SK-MEL-5 (cell line): ENCODE results near the gene DCAF5. TPM values are rescaled to one million over a fixed set of nuclear protein-coding genes. Genes with fewer than 3 reads are reported as not detected.
A peak's percentile ranks its signal among the peaks of the same experiment; 100 is the strongest.

Experiments used
- DNase-seq: peaks from one replicate; pipeline ENCODE4 v3.0.0-alpha.2; 2016; ENCODE audit warnings: low read depth, low spot score
- in situ Hi-C: cut with HindIII; loops from 2 replicates; pipeline ENCODE4 v1.10.0; 2016; ENCODE audit warnings: low sequenced_read_pairs, high pct_unique_total_duplicates, low pct_unique_long_range_greater_than_20kb
- total RNA-seq: library from RNA; depleted of rRNA; stranded (reverse); fragments of >200 nt; shearing (Covaris generic); gene quantifications from 2 replicates; pipeline ENCODE4 v1.2.3, GENCODE V29; 2014

Gene DCAF5
- total RNA-seq, 1 experiment from 2014 or later, result 13.6 TPM

- in situ Hi-C loops, result no loop called here
- DNase-seq, result no peak
These were observed 37.3 kb downstream of the DCAF5 start for GRCh38 chr14:69115407-69116185.

GRCh38 chr14:69114763-69115162 is 38.2 kb downstream of the DCAF5 start:
- no peak for DNase-seq
- in situ Hi-C loops, result no loop called here

GRCh38 chr14:69108358-69108757 is 44.6 kb downstream of the DCAF5 start:
- in situ Hi-C loops, result no loop called here
- no peak for DNase-seq

GRCh38 chr14:69107407-69108003 is 45.4 kb downstream of the DCAF5 start:
- in situ Hi-C loops, result no loop called here
- peak; percentile 72 for DNase-seq

GRCh38 chr14:69106451-69106850 is 46.5 kb downstream of the DCAF5 start:
- no peak for DNase-seq
- in situ Hi-C loops, result no loop called here

DNA sequence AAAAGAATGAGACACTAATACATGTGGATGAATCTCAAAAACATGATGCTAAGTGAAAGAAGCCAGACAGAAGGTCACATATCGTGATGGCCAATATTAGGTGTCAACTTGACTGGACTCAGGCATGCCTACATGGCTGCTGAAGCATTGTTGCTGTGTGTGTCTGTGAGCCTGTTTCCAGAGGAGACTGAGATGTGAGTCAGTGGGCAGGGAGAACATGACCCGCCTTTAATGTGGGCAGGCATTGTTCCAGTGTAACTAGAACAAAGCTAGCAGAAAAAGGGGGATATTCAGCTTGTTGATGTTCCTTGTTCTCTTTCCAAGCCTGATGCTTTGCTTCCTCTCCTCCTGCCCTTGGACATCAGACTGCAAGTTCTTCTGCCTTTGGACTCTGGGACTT is 47.6 kb downstream of the DCAF5 start:
- no peak for DNase-seq
- in situ Hi-C loops, result no loop called here

DNA sequence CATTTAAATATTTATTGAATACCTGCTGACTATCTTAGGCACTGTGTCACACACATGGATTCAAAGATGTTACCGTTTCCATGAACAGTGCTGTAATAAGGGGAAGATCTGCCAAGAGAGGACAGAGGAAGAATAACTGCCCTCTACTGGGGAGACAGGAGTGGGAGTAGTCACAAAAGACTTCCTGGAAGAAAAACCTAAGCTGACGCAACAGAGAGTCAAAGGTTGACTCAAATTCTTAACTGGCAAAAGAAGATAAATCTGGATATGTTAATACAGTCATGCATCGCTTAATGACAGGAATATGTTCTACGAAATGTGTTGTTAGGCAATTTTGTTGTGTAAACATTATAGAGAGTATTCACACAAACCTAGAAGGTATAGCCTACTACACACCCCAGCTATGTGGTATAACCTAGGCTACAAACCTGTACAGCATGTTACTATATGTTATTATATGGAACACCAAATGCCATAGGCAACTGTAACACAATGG is 51.5 kb downstream of the DCAF5 start:
- peak; percentile 63 for DNase-seq
- in situ Hi-C loops, result no loop called here

GRCh38 chr14:69097974-69098373 is 54.9 kb downstream of the DCAF5 start:
- DNase-seq, result no peak
- in situ Hi-C loops, result no loop called here

DNA sequence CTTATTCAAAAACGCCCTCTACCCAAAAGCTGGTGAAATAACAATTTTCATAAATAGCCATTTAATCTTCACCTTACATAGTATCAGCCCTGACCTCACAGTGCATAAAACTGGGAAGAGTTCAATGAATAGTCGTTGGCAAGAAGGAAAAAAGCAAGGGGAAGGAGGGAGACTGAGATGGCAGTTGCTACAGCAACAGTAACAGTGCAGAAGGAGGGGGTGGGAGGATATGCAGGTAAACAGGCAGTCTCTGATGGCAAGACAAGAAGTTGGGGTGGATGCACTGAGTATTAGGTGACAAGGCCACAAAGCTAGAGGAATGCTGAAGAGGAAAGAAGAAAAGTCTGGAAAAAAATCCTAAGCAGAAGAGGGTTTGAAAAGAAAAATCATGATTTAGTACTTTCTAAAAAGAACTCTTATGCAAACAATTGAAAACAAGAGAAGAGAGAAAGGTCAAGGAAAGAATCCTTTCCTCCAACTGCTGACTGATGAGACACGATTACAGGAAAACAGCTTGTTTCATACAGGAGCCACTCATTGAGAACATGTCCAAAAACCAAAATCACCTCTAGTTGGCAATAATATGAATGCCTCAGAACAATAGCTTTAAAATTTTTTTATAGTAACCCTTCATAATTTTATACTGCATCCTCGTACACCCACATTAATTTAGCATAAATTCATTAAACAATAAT is 56.0 kb downstream of the DCAF5 start:
- in situ Hi-C loops, result no loop called here
- no peak for DNase-seq

DNA sequence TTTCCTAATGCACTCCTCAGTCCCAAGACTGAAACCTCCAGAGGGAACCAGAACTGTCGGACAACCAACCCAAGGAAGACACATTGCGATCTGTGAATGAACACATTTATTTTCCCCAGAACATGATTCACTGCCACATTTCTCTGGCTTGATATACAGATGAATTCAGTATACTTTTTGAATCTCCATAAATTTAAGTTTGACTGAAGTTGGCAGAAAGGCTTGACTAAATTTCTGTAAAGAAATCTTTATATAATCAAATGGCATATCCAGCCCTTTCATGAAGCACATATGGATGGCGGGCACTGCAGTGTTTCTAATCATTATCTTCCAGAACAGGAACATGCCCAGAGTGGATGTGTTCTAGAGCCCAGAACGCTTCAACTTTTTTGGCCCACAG is 56.7 kb downstream of the DCAF5 start:
- no peak for DNase-seq
- in situ Hi-C loops, result no loop called here

DNA sequence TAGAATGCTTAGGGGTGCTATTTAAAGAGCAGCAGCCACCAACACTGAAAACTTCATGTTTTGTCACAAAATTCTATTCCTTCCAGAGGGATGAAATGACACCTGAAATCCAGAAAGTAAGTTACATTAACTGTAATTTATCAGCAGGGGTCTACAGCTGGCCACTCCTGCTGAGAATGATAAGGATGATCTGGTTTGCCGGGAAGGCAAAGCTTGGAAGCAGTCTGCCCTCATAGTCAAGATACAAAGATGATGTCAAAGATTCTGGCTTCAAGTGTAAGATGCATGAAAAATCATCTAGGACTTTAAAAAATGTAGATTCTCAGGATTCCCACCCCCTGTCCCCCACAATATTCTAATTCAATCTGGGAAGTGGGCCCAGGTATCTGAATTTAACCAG is 58.4 kb downstream of the DCAF5 start:
- in situ Hi-C loops, result no loop called here
- no peak for DNase-seq

DNA sequence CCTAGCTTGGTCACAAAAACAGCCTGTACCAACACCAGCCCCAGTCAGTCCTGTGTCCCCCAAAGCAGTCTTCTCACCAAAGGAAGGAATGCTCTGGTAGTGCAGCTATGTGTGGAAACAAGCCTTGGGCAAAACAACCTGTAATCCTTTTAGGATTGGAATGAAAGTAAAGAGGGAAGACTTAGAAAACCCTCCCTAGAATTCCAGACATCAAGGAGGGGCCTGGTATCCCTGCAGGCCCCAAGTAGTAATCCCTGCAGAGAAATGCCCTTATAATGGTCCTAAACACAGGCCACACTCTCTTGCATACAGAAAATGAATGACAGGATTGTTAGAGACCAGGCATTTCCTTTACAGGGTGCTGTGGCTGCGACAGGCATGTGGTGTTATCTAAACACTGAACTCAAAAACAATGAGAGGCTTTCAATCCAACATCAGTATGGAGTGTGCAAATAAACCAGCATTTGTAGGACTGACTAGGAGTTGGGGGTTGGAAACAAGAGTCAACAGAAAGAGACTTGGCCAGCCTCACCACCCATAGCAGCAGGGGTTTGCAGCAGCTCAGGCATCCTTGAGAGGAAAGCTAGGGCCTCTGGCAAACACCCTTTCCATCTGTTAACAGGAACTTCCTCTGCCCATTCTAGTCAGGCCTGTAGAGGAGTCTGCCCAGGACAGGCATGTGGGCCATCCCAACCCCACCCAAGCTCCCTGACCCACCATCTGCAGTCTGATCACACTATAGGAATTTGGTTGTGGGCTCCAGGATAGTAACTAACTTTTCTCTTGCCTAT is 59.1 kb downstream of the DCAF5 start:
- DNase-seq, result peak; percentile 99
- in situ Hi-C loops, result no loop called here

- in situ Hi-C loops, result no loop called here
- no peak for DNase-seq
These were observed 60.0 kb downstream of the DCAF5 start for GRCh38 chr14:69092840-69093422.

DNA sequence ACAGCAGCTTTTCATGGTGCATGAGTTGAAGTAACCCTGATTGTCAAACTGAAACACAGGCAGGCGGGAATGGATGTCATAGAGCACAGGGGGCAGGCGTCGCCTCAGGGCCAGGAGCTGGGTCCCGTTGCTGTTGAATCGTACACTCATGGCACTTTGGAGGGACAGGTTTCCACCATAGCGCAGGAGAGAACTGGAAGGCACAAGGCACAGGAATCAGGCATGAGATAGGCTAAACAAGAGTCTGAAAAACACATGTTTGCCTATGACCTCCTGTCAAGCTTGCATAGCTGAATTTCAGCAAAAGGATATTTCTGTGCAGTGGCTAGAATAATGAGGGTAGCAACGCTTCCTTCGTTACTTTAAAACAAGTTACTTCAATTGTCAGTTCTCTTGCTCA is 61.2 kb downstream of the DCAF5 start:
- no peak for DNase-seq

DNA sequence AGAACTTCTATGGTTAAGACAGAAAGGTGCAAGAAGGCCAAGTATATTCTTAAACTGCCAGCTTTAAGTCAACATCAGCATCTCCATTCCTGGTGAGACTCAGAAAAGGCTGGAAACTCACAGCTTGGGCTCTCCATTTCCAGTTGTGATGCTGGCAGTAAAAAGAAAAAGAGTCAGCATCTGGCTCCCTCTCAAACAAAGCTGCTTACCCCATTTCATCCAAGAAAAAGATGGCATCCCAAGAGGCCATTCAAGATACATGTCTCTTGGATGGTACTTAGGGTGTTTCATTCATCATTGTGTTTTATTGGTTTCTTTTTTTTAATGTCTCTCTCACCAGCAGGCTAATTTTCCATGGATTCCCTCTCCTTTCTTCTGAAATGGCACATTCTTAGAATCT is 61.9 kb downstream of the DCAF5 start:
- DNase-seq, result no peak
- in situ Hi-C loops, result no loop called here

More for the DNA sequence above, 61.2 kb downstream of the DCAF5 start:
- in situ Hi-C loops, result no loop called here

DNA sequence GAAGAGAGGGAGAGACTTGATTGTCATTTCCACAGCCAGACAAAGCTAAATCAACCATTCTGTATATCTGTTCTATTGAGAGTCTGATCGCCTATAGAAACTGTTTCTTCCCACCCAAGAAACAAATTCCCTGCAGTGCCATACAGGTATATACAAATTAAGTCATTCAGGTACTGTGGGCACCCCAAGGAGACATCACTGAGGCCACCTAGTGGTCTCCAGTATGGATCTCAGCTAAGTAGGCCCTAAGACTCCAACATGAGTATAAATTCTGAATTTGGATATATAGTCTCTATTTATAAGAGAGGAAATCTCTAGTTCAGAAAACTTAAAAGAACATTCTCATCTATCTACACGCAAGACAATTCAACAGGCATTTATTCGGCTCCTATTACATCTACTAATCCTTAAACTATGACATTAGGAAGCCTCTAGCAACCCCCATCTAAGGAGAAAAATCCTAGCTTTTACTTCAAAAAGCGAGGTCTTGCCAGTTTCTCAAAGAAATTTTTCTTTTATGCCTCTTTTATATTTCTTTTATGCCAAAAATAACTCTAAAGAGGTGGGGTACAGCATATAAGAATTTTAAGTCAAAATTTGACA is 62.6 kb downstream of the DCAF5 start:
- DNase-seq, result peak; percentile 47
- in situ Hi-C loops, result no loop called here

DNA sequence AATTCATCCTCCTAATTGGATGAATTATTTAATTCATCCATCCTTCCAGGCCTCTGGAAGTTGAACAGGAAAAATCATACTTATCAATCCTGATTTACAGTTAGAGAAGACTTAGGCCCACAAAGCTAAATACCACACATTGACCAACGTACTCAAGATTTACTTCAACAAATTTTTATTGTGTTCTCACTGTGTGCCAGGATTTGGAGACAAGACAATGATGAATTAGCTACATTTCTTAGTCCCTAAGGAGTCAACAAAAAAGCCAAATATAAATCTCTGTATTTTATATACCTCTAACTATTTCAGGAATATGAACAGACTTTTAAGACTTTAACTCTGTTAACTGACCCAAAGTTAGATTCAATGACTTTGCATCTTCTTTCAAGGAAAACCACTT is 63.9 kb downstream of the DCAF5 start:
- DNase-seq, result no peak
- in situ Hi-C loops, result no loop called here
